Keratinocyte (primary cell): Measurements from ENCODE around the gene HOMER1. TPM values are rescaled to one million over a fixed set of nuclear protein-coding genes. Genes with fewer than 3 reads are reported as not detected.

Experiments used
- DNase-seq: peaks from one replicate; pipeline ENCODE4 v3.0.0-alpha.2; 2011; ENCODE audit warnings: low read depth, missing footprints, low spot score
- FAIRE-seq: peaks from 2 replicates; lab custom pipeline; 2011; peaks lifted over from hg19 to GRCh38; lab: Jason Lieb, UNC
- H2AFZ ChIP-seq: 2 replicates; pipeline ENCODE4 v1.6.0; 2012; ENCODE audit warnings: low read length, control low read depth, inconsistent platforms; ENCODE audit not compliant: control insufficient read depth
- H3K27ac ChIP-seq: 2 replicates; pipeline ENCODE4 v1.5.1; 2011; ENCODE audit warnings: low read length; ENCODE audit not compliant: control insufficient read depth, insufficient read depth
- H3K27me3 ChIP-seq: 3 replicates; pipeline ENCODE4 v1.6.0; 2011; ENCODE audit warnings: low read length; ENCODE audit not compliant: control insufficient read depth, insufficient read depth; ENCODE audit errors: extremely low read depth
- H3K36me3 ChIP-seq, 2 experiments: 2 replicates in 1 of 2; 3 replicates in 1 of 2; pipeline ENCODE4 v1.5.1; 2011; ENCODE audit warnings: low read length in 2 of 2, mild to moderate bottlenecking in 1 of 2; ENCODE audit not compliant: control insufficient read depth in 2 of 2, insufficient read depth in 2 of 2; ENCODE audit errors: extremely low read depth in 1 of 2
- H3K4me1 ChIP-seq: 3 replicates; pipeline ENCODE4 v1.5.1; 2011; ENCODE audit warnings: low read length; ENCODE audit not compliant: control insufficient read depth, insufficient read depth; ENCODE audit errors: extremely low read depth
- H3K4me2 ChIP-seq: 3 replicates; pipeline ENCODE4 v1.6.0; 2011; ENCODE audit warnings: low read depth, low read length; ENCODE audit not compliant: control insufficient read depth, insufficient read depth; ENCODE audit errors: extremely low read depth
- H3K4me3 ChIP-seq, 3 experiments: fragments of 200-600 bp in 1 of 3; sonication (generic) in 1 of 3; 2 replicates in 2 of 3; 3 replicates in 1 of 3; pipeline ENCODE4 v1.5.1; 2011 to 2016; ENCODE audit warnings: low read length in 3 of 3, mild to moderate bottlenecking in 3 of 3, control low read depth in 2 of 3, inconsistent platforms in 1 of 3, low read depth in 1 of 3, mixed read lengths in 1 of 3, mixed run types in 1 of 3, moderate library complexity in 1 of 3; ENCODE audit not compliant: control insufficient read depth in 2 of 3, insufficient read depth in 2 of 3; ENCODE audit errors: extremely low read depth in 1 of 3
- H3K79me2 ChIP-seq: 2 replicates; pipeline ENCODE4 v1.6.0; 2012; ENCODE audit warnings: low read length; ENCODE audit not compliant: control insufficient read depth, insufficient read depth
- H3K9ac ChIP-seq: 3 replicates; pipeline ENCODE4 v1.6.0; 2011; ENCODE audit warnings: low read length; ENCODE audit not compliant: control insufficient read depth, insufficient read depth; ENCODE audit errors: extremely low read depth
- H3K9me1 ChIP-seq: 3 replicates; pipeline ENCODE4 v1.6.0; 2011; ENCODE audit warnings: low read length; ENCODE audit not compliant: control insufficient read depth, insufficient read depth; ENCODE audit errors: extremely low read depth
- H3K9me3 ChIP-seq: 2 replicates; pipeline ENCODE4 v1.5.1; 2012; ENCODE audit warnings: low read depth, low read length; ENCODE audit not compliant: control insufficient read depth
- H4K20me1 ChIP-seq: 3 replicates; pipeline ENCODE4 v1.6.0; 2011; ENCODE audit warnings: low read length; ENCODE audit not compliant: control insufficient read depth, insufficient read depth; ENCODE audit errors: extremely low read depth
- EZH2 ChIP-seq: IDR thresholded peaks from one replicate; pipeline ENCODE4 v1.6.1; 2012; ENCODE audit warnings: inconsistent platforms, mild to moderate bottlenecking, low read length, moderate library complexity
- dilution Hi-C: fragments of 300-500 bp; cut with MboI; formaldehyde crosslinking; loops from one replicate; pipeline ENCODE4 v1.7.0; 2020; ENCODE audit warnings: low sequenced_read_pairs; ENCODE audit not compliant: extremely low pct_ligation_motif_present
- polyA plus RNA-seq, 5 experiments: library from polyadenylated mRNA; depleted of rRNA in 3 of 5; stranded (reverse) in 3 of 5; stranded (forward) in 1 of 5; unstranded in 1 of 5; fragments of >200 nt; gene quantifications; 1 replicate in 1 of 5; 2 replicates in 3 of 5; 3 replicates in 1 of 5; pipeline versions ENCODE4 v1.2.1 to v1.2.3, GENCODE V29; 2011 to 2012; ENCODE audit warnings: missing spikeins in 2 of 5, low read depth in 1 of 5, low replicate concordance in 1 of 5
- TF ChIP-seq, protein P1 (sequence below), 3 experiments: IDR thresholded peaks in 1 of 3; conservative IDR thresholded peaks in 1 of 3; optimal IDR thresholded peaks in 1 of 3; 2 replicates in 2 of 3; 3 replicates in 1 of 3; pipeline versions ENCODE3 to v1.5.1; 2011; ENCODE audit warnings: low read length in 3 of 3, mild to moderate bottlenecking in 3 of 3, moderate library complexity in 2 of 3, control low read depth in 1 of 3, inconsistent platforms in 1 of 3; ENCODE audit not compliant: insufficient read depth in 2 of 3; ENCODE audit errors: extremely low read depth in 1 of 3

The HOMER1 gene
- polyA plus RNA-seq, 1 donor (not counting 4 experiments of a cell fraction or from before 2014, with no cell fraction given), result 6.5 TPM

DNA sequence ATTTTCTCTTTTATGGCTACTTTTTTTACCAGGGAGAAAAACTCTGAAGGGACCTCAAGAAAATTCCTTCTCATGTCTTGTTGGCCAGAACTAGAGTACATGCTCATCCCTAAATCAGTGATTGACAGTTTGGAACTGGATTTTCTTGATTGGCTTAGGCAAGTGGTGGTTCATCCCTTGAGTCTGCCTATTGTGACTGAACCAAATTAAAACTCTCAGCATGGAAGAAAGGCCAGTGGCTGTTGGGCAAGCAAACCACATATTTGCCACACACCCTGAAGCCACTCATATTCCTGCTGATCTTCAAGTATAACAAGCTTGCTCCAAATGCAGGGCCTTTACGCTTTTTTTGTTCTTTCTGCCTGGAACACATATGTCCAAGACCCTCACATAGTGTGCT lies 7.2 kb upstream of the HOMER1 start:
- no peak for TF ChIP-seq EZH2
- TF ChIP-seq, protein P1, sequence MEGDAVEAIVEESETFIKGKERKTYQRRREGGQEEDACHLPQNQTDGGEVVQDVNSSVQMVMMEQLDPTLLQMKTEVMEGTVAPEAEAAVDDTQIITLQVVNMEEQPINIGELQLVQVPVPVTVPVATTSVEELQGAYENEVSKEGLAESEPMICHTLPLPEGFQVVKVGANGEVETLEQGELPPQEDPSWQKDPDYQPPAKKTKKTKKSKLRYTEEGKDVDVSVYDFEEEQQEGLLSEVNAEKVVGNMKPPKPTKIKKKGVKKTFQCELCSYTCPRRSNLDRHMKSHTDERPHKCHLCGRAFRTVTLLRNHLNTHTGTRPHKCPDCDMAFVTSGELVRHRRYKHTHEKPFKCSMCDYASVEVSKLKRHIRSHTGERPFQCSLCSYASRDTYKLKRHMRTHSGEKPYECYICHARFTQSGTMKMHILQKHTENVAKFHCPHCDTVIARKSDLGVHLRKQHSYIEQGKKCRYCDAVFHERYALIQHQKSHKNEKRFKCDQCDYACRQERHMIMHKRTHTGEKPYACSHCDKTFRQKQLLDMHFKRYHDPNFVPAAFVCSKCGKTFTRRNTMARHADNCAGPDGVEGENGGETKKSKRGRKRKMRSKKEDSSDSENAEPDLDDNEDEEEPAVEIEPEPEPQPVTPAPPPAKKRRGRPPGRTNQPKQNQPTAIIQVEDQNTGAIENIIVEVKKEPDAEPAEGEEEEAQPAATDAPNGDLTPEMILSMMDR (optimal IDR thresholded peaks at IDR 0.05 in 1 of 3, IDR thresholded peaks at IDR 0.05 in 1 of 3, conservative IDR thresholded peaks at IDR 0.05 in 1 of 3; ENCODE audit: extremely low read depth in 1 of 3, insufficient read depth in 2 of 3, low read length in 3 of 3), result no peak
- dilution Hi-C loops, result no loop called here
- Histone ChIP-seq H2AFZ (no peak overlapping the region), H3K27ac (no peak overlapping the region), H3K4me2 (no peak overlapping the region), H3K4me3 (no peak overlapping the region), H3K9me3 (no peaks in the 10 kb centered on the region), H4K20me1 (no peaks in the 10 kb centered on the region), H3K4me1 (no peaks in the 10 kb centered on the region), H3K36me3 (no peaks in the 10 kb centered on the region), H3K79me2 (no peaks in the 10 kb centered on the region), H3K9ac (no peak overlapping the region), H3K27me3 (no peaks in the 10 kb centered on the region), H3K9me1 (no peaks in the 10 kb centered on the region)
- no peak for FAIRE-seq
- no peak for DNase-seq

DNA sequence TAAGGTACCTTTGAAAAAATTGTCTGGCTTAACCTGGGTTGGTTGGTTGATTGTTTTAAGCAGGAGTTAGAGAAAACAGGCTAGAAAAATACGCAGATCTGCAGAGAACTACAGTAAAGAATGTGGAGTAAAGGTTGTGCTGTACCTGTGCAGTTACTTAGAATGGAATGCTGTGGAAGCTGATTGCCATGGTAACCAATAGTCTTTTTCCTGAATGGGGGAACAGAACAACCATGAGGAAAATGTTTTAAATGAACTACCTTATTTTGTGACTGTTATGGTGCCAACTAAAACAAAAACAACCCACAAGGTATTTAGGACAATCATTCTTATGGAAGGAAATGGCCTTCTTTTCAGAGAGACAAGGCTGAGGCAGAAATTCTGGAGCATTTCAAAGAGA lies 4.8 kb upstream of the HOMER1 start:
- no peak overlapping the region for H3K4me2 ChIP-seq
- TF ChIP-seq EZH2, result no peak
- TF ChIP-seq, protein P1 (optimal IDR thresholded peaks at IDR 0.05 in 1 of 3, IDR thresholded peaks at IDR 0.05 in 1 of 3, conservative IDR thresholded peaks at IDR 0.05 in 1 of 3; ENCODE audit: extremely low read depth in 1 of 3, insufficient read depth in 2 of 3, low read length in 3 of 3), result no peak
- no peaks in the 10 kb centered on the region for H4K20me1 ChIP-seq
- dilution Hi-C loops, result no loop called here
- H3K9ac ChIP-seq, result no peak overlapping the region
- DNase-seq (no peak), FAIRE-seq (no peak)
- no peak overlapping the region for H3K27ac ChIP-seq
- no peaks in the 10 kb centered on the region for H3K27me3 ChIP-seq
- no peaks in the 10 kb centered on the region for H3K79me2 ChIP-seq
- no peaks in the 10 kb centered on the region for H3K36me3 ChIP-seq
- no peaks in the 10 kb centered on the region for H3K9me1 ChIP-seq
- H3K9me3 ChIP-seq, result no peaks in the 10 kb centered on the region
- no peak overlapping the region for H2AFZ ChIP-seq
- H3K4me3 ChIP-seq, result no peak overlapping the region
- H3K4me1 ChIP-seq, result peaks cover 4% of the 10 kb centered on the region
